Loucy (cell line): ENCODE results near the gene PIAS4.

ENCODE experiments used
- H2AFZ ChIP-seq: fragments of 200-600 bp; sonication (generic); 2 replicates; pipeline ENCODE4 v1.6.0; 2016; ENCODE audit warnings: antibody characterized with exemption, mild to moderate bottlenecking, low read length, moderate library complexity
- H3F3A ChIP-seq: fragments of 200-600 bp; 2 replicates; pipeline ENCODE4 v1.6.0; 2016; ENCODE audit warnings: antibody characterized with exemption, low read depth, mild to moderate bottlenecking
- H3K27me3 ChIP-seq: fragments of 200-600 bp; sonication (generic); 2 replicates; pipeline ENCODE4 v1.6.1; 2014; ENCODE audit warnings: low read length, mild to moderate bottlenecking; ENCODE audit not compliant: insufficient read depth, poor library complexity, severe bottlenecking
- H3K36me3 ChIP-seq: fragments of 200-600 bp; sonication (generic); 2 replicates; pipeline ENCODE4 v1.6.1; 2016; ENCODE audit warnings: low read length; ENCODE audit not compliant: insufficient read depth
- H3K4me1 ChIP-seq: fragments of 200-600 bp; sonication (generic); 2 replicates; pipeline ENCODE4 v1.5.1; 2014; ENCODE audit warnings: low read length, mild to moderate bottlenecking; ENCODE audit not compliant: insufficient read depth, poor library complexity, severe bottlenecking
- H3K4me2 ChIP-seq: fragments of 200-600 bp; sonication (generic); 2 replicates; pipeline ENCODE4 v1.6.0; 2014; ENCODE audit warnings: antibody characterized with exemption, low read length, low read depth, mild to moderate bottlenecking; ENCODE audit not compliant: poor library complexity, severe bottlenecking
- H3K4me3 ChIP-seq: fragments of 200-600 bp; sonication (generic); 2 replicates; pipeline ENCODE4 v1.5.1; 2014; ENCODE audit warnings: low read length, mild to moderate bottlenecking, mixed read lengths; ENCODE audit not compliant: poor library complexity, severe bottlenecking
- H3K79me2 ChIP-seq: fragments of 200-600 bp; sonication (generic); 2 replicates; pipeline ENCODE4 v1.6.1; 2014; ENCODE audit warnings: low read length; ENCODE audit not compliant: insufficient read depth
- H3K9ac ChIP-seq: fragments of 200-600 bp; sonication (generic); 2 replicates; pipeline ENCODE4 v1.6.0; 2014; ENCODE audit warnings: mild to moderate bottlenecking, low read depth, low read length, moderate library complexity; ENCODE audit not compliant: poor library complexity, severe bottlenecking
- H3K9me2 ChIP-seq: fragments of 200-600 bp; sonication (generic); replicated peaks from 2 replicates; pipeline ENCODE4 v1.6.1; 2016; ENCODE audit warnings: low read depth, low read length, mixed read lengths
- H3K9me3 ChIP-seq: fragments of 200-600 bp; sonication (generic); 2 replicates; pipeline ENCODE4 v1.6.1; 2014; ENCODE audit warnings: mild to moderate bottlenecking, antibody characterized with exemption, low read length, low read depth; ENCODE audit not compliant: insufficient read depth
- H4K20me1 ChIP-seq: fragments of 200-600 bp; sonication (generic); 2 replicates; pipeline ENCODE4 v1.6.0; 2014; ENCODE audit warnings: antibody characterized with exemption, low read length, mild to moderate bottlenecking; ENCODE audit not compliant: insufficient read depth, poor library complexity, severe bottlenecking
- CTCF ChIP-seq: fragments of 200-600 bp; sonication (generic); conservative IDR thresholded peaks from 2 replicates; pipeline ENCODE4 v1.5.1; 2014; ENCODE audit warnings: mild to moderate bottlenecking, antibody characterized with exemption, low read length
- EZH2phosphoT487 ChIP-seq: fragments of 200-600 bp; IDR thresholded peaks from 2 replicates; pipeline ENCODE4 v1.6.1; 2018; ENCODE audit warnings: antibody characterized with exemption, mild to moderate bottlenecking, moderate library complexity, borderline replicate concordance

The PIAS4 gene

DNA sequence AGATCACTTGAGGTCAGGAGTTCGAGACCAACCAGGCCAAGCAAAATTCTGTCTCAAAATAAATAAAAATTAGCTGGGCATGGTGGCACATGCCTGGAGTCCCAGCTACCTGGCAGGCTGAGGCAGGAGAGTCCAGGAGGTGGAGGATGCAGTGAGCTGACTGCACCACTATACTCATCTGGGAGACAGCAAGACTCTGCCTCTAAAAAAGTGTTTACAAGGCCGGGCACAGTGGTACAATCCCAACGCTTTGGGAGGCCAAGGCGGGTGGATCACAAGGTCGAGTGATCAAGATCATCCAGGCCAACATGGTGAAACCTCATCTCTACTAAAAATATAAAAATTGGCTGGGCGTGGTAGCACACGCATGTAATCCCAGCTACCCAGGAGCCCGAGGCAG is 32.4 kb upstream of the PIAS4 start:
- peaks cover 4% of the 10 kb centered on the region for H3K4me1 ChIP-seq
- no peaks in the 10 kb centered on the region for H3K9me3 ChIP-seq
- H2AFZ ChIP-seq = no peak overlapping the region
- H3K4me2 ChIP-seq = no peak overlapping the region
- no peak for TF ChIP-seq CTCF
- no peak for TF ChIP-seq EZH2phosphoT487
- peaks cover 44% of the 10 kb centered on the region for H3K79me2 ChIP-seq
- H3K4me3 ChIP-seq = no peak overlapping the region
- peaks cover 50% of the 10 kb centered on the region; the same call in 1 of the 2 replicates for H3K36me3 ChIP-seq
- H3K9ac ChIP-seq = no peak overlapping the region
- peaks cover 3% of the 10 kb centered on the region; the same call in 1 of the 2 replicates for H3F3A ChIP-seq
- H3K27me3 ChIP-seq = no peaks in the 10 kb centered on the region
- H4K20me1 ChIP-seq = peaks cover 61% of the 10 kb centered on the region
- no peaks in the 10 kb centered on the region for H3K9me2 ChIP-seq

GRCh38 chr19:3975637-3976087 is 31.9 kb upstream of the PIAS4 start:
- peaks cover 61% of the 10 kb centered on the region for H4K20me1 ChIP-seq

DNA sequence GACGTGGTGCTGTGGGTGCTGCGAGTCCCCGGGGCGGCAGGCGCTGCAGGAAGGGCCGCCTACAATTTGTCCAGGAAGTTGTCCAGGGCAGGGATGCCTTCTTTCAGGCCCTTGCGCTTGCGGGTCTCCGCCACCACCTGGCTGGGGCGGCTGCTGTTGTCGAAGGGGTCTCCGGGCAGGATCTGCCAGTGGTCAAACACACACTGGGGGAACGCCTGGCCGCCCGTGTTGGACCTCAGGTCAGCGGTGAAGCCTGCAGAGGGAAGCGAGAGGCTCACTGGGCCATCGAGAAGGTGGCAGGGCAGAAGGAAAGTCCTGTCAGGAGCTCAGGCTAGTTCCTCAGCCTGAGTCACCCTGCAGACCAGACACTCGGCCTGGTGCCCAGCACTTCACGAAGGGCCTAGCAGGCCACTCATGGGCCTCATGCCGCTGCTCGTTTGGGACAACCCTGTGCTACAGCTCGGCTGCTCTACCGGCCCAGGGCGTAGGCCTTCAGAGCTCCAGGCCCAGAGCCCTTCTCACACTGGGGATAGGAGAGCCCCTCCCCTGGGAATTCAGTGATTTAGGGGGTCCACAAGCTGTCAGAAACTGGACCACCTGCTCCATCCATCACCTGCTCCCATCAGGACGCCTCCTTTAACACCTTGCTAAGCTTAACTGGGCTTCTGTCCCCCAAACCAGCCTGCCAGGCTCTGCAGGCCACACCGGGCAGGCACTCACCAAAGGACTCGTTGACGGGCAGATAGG is 30.9 kb upstream of the PIAS4 start:
- peaks cover 52% of the 10 kb centered on the region for H3K79me2 ChIP-seq
- no peak overlapping the region for H3K9ac ChIP-seq
- no peaks in the 10 kb centered on the region for H3K9me2 ChIP-seq
- H3K27me3 ChIP-seq = no peaks in the 10 kb centered on the region
- no peaks in the 10 kb centered on the region for H3F3A ChIP-seq
- H2AFZ ChIP-seq = no peak overlapping the region
- peaks cover 6% of the 10 kb centered on the region for H3K4me1 ChIP-seq
- no peaks in the 10 kb centered on the region for H3K9me3 ChIP-seq
- TF ChIP-seq CTCF = no peak
- no peak for TF ChIP-seq EZH2phosphoT487
- H3K4me3 ChIP-seq = no peak overlapping the region
- peaks cover 65% of the 10 kb centered on the region for H3K36me3 ChIP-seq
- peaks cover 67% of the 10 kb centered on the region for H4K20me1 ChIP-seq
- H3K4me2 ChIP-seq = no peak overlapping the region

More at GRCh38 chr19:3975637-3976087, 31.9 kb upstream of the PIAS4 start:
- H3K36me3 ChIP-seq = peaks cover 55% of the 10 kb centered on the region; the same call in 1 of the 2 replicates
- no peak overlapping the region for H3K4me3 ChIP-seq
- H3K79me2 ChIP-seq = peaks cover 44% of the 10 kb centered on the region
- no peak overlapping the region for H3K9ac ChIP-seq
- TF ChIP-seq EZH2phosphoT487 (no peak), CTCF (no peak)
- no peaks in the 10 kb centered on the region for H3K9me3 ChIP-seq
- no peak overlapping the region for H2AFZ ChIP-seq
- peaks cover 3% of the 10 kb centered on the region; the same call in 1 of the 2 replicates for H3F3A ChIP-seq
- H3K9me2 ChIP-seq = no peaks in the 10 kb centered on the region
- no peaks in the 10 kb centered on the region for H3K27me3 ChIP-seq
- no peak overlapping the region for H3K4me2 ChIP-seq
- H3K4me1 ChIP-seq = peaks cover 3% of the 10 kb centered on the region
